A673 (cell line): ENCODE results near the gene RHBG.

ENCODE experiments used
- CTCF ChIP-seq: fragments of 300-800, 200-600 bp; sonication (generic); conservative IDR thresholded peaks from 2 replicates; pipeline ENCODE4 v1.5.1; 2017; ENCODE audit warnings: low read depth, mild to moderate bottlenecking, antibody characterized with exemption, low read length, moderate library complexity, mixed read lengths
- EZH2 ChIP-seq: fragments of 200-600 bp; sonication (generic); IDR thresholded peaks from 2 replicates; pipeline ENCODE4 v1.6.1; 2017; ENCODE audit warnings: borderline replicate concordance, low read depth, mild to moderate bottlenecking, mixed read lengths, antibody characterized with exemption, low read length; ENCODE audit not compliant: poor library complexity, severe bottlenecking

- TF ChIP-seq CTCF (no peak), EZH2 (no peak)
These were observed 40.4 kb downstream of the RHBG start for GRCh38 chr1:156409439-156409838.
